GM21723 (cell line): ENCODE measurements around the gene WSB2.

Experiments
- ATAC-seq: cut with Tn5 transposase; IDR thresholded peaks from one replicate; pipeline ENCODE4 v1.9.1; 2021; ENCODE audit warnings: mild to moderate bottlenecking, moderate library complexity; ENCODE audit not compliant: unreplicated experiment

Gene WSB2

DNA sequence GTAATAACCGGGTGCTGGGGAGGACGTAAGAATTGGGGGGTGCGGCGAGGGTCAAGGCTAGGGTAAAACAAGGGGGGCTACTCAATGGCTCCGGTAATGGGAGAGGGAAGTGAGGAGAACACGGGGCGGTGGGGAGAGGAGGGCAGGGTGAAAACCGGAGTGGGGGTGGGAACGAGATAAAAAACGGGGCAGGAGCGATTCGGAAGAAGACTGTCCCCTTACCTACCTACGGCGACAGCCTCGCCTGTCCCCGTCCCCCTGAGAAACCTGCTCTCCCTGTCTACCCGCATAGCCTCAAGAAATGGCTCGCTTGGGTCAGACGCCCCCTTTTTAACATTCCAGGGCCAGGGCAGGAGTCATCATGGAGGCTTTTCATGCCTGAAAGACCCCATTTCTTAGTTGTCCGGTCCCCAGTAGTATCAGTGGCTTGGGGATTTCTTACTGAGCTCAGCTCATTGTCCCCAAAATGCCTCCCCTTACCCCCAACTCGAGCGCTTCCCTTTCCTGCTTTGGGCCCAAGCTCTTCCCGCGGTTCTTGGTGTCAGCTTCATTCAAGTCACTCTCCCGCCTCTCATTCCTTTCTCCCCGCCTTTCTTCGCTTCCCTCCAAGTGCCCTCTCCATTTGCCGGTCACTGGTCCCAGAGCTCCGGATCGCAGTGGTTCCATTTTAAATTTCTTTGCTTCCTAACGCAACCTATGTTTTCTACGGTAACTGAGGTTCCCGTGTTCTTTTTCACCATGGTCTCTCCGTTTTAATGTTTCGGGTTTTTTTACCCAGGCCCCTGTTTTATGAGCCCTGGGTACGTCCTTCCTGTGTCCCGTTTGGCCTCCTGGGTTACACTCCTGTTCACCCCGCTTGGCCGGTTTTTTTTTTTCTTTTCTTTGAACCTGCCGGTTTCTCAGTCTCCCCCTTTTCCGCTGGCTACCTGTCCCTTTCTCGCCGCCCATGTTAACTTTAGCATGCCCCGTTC is 1.2 kb upstream of the WSB2 start:
- ATAC-seq = no peak

GRCh38 chr12:118060301-118061010 is 523 bp downstream of the WSB2 start:
- peak; percentile 46 for ATAC-seq

DNA sequence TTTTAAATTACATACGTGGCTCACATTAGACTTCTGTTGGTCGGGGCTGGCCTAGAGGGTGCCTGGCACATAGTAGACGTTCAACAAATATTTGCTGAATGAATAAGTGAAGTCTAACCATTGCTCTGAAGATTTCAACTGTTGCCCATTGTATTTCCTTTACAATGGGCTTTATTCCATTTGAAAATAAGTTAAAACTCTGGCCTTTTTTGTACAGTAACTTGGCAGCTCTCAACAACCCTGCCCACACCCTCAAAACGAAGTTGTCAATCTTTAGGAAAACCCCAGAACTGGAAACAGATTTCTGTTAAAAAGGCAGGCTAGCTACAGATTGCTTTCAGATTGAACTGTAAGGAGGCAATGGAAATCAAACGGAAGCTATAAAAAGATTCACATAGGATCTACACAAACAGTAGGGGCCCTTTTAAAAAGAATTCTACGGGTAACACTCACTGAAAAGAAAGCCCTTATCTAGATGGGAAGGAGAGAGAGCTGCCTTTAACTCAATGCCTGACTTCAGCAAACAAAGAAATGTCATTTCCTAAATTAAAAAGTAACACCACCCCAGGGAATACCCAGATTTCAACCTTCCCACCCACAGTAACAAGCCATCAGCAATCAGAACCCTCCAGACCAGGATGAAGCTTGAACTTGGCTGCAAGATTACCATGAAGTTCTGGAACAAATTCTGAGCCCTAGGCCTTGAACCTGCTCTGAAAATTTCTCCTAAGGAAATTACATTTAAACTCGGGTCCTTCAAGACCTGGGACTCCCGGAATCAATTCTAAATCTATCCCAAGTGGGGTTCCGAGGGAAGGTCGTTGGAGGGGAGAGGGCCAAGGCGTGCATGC is 1.4 kb downstream of the WSB2 start:
- ATAC-seq = no peak

DNA sequence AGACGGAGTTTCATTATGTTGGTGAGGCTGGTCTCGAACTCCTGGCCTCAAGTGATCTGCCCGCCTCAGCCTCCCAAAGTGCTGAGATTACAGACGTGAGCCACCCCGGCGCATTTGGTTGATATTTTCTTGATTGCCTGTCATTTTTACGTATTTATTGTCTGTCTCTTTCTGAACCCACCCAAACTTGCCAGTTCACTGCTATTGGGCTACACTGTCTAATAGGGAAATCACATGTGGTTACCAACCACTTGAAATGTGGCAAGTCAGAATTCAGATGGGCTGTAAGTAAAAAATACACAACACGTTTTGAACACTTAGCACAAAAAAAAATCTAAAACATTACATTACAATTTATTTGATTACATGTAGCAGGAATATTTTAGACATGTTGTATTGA is 2.1 kb downstream of the WSB2 start:
- ATAC-seq = no peak

DNA sequence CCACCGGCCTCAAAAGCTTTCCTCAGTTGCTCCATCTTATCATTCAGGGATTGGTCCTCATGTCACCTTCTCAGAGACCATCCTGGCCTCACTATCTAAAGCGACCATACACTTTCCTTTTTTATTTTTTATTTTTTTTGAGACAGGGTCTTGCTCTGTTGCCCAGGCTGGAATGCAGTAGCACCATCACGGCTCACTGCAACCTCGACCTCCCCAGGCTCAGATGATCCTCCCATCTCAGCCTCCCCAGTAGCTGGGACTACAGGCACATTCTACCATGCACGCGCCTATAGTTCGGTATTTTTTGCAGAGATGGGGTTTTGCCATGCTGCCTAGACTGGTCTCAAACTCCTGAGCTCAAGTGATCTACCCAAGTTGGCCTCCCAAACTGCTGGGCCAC is 2.8 kb downstream of the WSB2 start:
- no peak for ATAC-seq

DNA sequence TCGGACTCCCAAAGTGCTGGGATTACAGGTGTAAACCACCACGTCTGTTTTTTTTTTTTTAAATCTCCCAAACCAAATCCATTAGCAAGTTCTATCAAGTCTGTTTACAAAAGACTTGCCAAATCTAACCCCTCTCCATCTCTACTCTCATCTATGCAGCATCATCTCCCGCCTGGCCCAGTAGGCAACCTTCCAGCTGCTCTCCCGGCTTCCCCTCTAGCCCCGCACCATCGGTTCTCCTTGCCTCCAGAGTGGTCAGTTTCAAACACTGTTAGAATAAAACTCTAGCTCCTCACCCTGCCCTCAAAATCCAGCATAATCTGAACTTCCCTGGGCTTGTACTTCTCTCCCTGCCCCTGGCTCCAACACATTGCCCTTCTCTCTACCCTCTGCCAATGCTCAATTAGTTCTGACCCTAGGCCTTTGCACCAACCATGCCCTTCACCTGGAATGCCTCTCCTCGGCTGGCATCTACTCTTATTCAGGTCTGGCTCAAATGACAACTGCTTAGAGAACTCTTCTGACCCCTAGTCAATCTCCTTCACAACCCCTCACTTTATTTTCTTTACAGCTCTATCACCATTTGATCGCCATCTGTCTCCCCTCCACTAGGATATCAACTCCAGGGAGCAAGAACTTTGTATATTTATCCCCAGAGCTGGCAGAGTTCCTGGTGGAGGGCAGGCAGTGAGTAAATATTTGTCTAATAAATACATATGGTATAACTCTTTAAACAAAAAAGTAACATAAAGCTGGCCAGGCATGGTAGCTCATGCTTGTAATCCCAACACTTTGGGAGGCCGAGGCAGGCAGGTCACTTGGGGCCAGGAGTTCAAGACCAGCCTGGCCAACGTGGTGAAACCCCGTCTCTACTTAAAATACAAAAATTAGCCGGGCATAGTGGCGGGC is 4.9 kb downstream of the WSB2 start:
- ATAC-seq = no peak

- peak; percentile 55 for ATAC-seq
Observed at GRCh38 chr12:118055144-118055557, 5.8 kb downstream of the WSB2 start.

GRCh38 chr12:118053071-118053985 is 7.7 kb downstream of the WSB2 start:
- no peak for ATAC-seq

DNA sequence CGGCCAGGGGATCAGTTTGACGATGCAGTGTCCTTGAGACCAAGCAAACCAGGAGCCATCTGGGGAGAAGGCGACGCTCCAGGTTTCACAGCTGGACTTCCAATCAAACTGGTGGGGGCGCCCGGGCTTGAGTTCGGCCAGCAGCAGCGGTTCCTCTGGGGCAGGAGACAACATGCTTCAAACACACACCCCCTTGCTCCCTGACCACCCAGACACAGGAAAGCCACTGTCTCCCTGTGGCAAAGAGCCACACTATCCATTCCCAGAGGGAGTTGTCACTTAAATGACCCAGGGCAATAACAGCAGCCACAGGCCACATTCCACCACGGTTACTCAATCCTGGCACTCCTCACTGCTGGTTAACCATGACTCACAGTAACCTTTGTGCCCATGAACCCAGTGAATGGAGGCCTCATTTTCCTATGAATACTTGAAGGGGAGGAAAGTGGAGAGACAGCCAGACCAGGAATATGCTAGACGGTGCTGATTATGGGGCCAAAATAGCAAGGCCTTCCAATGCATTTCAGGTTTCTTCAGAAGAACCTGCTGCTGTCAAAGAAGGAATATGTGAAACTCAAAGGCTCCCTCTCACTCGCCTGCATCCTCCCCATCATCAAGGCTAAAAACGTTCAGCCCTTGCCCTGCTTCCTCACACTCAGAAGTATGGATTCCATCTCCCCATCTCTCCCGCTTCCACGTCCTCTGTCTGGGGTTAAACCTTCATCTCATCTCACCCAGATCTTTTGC is 8.5 kb downstream of the WSB2 start:
- ATAC-seq = no peak

- ATAC-seq = no peak
Observed at GRCh38 chr12:118050972-118051910, 9.7 kb downstream of the WSB2 start.

DNA sequence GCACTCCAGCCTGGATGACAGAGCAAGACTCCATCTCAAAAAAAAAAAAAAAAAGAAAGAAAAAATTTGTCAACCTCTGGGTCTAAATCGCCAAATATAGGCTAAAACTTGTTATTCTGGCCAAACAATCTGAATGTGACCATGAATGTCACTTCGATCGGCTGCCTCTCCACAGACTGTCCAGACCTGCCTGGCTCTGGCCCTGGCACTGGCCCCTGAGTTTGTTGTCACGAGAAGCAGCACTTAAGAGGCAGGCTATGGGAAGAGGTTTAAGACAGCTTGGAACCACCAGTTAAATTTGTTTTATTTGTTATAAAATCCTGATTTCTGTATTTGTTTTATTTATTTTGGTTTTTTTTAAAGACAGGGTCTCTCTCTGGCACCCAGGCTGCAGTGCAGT is 14.5 kb downstream of the WSB2 start:
- no peak for ATAC-seq

DNA sequence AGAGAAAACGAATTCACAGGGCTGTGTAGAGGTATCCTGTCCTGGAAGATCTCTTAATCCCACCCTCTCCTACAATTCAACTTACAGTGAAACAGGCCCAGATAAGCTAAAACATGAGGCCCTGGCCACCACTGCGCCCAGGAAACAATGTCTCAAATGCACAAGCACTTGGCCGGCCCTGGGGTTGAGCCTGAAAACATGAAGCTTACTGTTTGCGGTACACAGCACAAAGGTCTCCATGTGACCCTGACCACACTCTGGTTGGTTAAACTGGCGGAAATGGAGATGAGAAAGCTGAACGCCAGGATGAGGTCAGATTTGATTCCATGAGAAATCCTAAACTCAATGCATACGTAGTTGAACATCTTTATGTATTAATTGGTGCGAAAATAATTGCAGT is 16.4 kb downstream of the WSB2 start:
- no peak for ATAC-seq

DNA sequence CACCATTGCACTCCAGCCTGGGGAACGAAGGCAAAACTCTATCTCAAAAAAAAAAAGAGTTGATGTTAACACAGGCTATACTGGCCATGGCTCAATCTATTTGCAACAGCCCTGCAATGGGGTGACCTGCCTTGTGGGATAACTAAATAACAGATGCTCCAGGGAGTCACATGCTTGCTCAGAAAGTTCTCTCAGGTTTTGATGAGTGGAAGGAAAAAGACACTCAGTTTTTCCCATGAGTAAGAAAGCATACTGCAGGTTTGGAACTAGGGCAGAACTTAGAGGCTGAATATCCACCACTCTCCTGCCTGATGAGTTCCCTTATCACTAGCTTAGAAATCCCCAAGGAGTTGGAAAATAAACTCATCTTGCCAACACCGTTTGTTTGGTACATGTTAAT is 16.9 kb downstream of the WSB2 start:
- ATAC-seq = no peak

GRCh38 chr12:118042091-118042490 is 18.9 kb downstream of the WSB2 start:
- ATAC-seq = no peak

DNA sequence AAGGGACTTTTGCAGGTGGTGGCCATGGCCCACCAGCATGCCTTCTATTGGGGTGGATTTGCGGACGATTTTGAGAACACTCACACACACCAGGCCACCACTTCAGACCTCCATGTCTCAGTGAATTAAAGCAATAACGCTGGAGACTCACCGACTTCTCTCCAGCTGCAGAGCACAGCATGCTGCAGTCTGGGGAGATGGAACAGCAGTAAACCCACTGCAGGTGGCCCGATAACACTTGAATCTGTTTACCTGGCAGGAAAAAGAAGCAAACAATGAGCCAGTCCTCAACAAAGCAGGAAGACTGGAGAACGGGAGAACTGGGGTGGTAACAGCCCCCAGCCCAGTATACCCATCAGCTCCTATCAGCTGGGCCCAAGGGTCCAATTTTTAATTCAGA is 22.8 kb downstream of the WSB2 start:
- ATAC-seq = no peak

GRCh38 chr12:118036672-118037411 is 24.1 kb downstream of the WSB2 start:
- no peak for ATAC-seq
